RWPE1 (cell line): ENCODE results near the gene TBC1D4.

Experiments used
- CTCF ChIA-PET: fragments of 350-600 bp; sonication (Branson Sonifier 250); formaldehyde crosslinking; extraction: SDS; loops from one replicate; lab custom pipeline; 2021; lab: Yijun Ruan, JAX
- POLR2A ChIA-PET: fragments of 400-600 bp; formaldehyde crosslinking; extraction: SDS; loops from one replicate; lab custom pipeline; 2020; ENCODE audit warnings: antibody characterized with exemption; ENCODE audit not compliant: low non-redundant PET; lab: Yijun Ruan, JAX
- DNase-seq: peaks from one replicate; pipeline ENCODE4 v3.0.0; 2012; ENCODE audit warnings: low spot score
- H3K27ac ChIP-seq: fragments of 450-650 bp; 2 replicates; pipeline ENCODE4 v1.5.1; 2017
- TF ChIP-seq, protein P1 (sequence below): fragments of 450-650 bp; conservative IDR thresholded peaks from 2 replicates; pipeline ENCODE4 v1.5.1; 2017; ENCODE audit warnings: low read depth, mild to moderate bottlenecking

TBC1D4 gene

DNA sequence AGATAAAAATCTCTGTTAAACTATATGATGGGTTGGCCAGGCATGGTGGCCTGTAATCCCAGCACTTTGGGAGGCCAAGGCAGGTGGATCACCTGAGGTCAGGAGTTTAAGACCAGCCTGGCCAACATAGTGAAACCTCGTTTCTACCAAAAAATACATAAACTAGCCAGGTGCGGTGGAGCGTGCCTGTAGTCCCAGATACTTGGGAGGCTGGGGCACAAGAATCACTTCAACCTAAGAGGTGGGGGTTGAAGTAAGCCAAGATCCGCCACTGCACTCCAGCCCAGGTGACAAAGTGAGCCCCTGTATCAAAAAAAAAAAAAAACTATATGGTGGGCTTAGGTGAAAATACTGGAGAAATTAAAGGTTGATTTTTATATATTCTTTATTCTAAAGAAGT lies 11.3 kb downstream of the TBC1D4 start:
- DNase-seq = no peak
- no peak overlapping the region for H3K27ac ChIP-seq
- ChIA-PET CTCF (no interaction called here), POLR2A (no interaction called here)
- TF ChIP-seq, protein P1, sequence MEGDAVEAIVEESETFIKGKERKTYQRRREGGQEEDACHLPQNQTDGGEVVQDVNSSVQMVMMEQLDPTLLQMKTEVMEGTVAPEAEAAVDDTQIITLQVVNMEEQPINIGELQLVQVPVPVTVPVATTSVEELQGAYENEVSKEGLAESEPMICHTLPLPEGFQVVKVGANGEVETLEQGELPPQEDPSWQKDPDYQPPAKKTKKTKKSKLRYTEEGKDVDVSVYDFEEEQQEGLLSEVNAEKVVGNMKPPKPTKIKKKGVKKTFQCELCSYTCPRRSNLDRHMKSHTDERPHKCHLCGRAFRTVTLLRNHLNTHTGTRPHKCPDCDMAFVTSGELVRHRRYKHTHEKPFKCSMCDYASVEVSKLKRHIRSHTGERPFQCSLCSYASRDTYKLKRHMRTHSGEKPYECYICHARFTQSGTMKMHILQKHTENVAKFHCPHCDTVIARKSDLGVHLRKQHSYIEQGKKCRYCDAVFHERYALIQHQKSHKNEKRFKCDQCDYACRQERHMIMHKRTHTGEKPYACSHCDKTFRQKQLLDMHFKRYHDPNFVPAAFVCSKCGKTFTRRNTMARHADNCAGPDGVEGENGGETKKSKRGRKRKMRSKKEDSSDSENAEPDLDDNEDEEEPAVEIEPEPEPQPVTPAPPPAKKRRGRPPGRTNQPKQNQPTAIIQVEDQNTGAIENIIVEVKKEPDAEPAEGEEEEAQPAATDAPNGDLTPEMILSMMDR = no peak

DNA sequence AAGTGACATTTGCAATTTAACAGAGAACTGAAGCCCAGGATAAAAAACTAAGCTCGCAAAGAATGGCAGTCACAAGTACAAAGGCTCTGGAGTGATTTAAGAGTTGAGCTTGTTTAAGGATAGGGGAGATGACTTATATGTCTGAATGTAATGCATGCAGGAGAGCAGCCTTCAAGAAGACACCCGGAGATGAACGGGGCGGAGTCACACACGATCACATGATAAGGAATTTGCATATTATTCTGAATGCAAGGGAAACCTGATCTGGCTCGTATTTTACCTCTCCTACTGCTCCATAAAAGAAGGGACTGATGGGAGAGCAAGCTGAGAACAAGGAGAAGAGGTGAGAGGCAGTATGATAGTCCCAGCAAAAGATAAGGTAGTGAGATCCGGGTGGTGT lies 12.9 kb downstream of the TBC1D4 start:
- no peak for DNase-seq
- CTCF ChIA-PET = interaction anchor here (0.9 kb wide), 1 partner anchor 14 kb away, joined by 4 read pairs; no protein-coding TSS in a partner anchor

DNA sequence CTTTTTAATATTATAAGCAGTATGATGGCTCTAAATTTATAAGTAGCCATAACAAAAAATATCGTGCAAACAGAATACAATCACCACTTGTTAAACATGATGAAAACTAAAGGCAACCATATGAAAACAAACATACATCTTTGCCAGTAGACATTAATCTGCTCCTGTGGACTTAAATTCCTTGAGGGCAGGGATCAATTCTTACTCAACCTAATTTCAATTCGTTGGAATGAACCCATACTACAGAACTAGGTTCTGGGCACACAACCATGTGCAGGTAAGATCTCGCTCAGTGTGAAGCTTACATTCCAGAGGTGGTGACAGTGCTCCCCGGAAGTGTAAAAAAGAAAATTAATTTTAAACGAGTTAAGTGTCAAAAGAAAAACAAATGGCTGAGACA lies 13.4 kb downstream of the TBC1D4 start:
- DNase-seq = no peak
- ChIA-PET CTCF (interaction anchor here (0.6 kb wide), 1 partner anchor 8 kb away, joined by 4 read pairs; no protein-coding TSS in a partner anchor), POLR2A (no interaction called here)
- no peak overlapping the region for H3K27ac ChIP-seq
- TF ChIP-seq, protein P1 = no peak

More for the DNA sequence above, 12.9 kb downstream of the TBC1D4 start:
- TF ChIP-seq, protein P1 = no peak
- POLR2A ChIA-PET = interaction anchor here (0.6 kb wide), 1 partner anchor 11 kb away, joined by 3 read pairs; no protein-coding TSS in a partner anchor
- H3K27ac ChIP-seq = no peak overlapping the region

DNA sequence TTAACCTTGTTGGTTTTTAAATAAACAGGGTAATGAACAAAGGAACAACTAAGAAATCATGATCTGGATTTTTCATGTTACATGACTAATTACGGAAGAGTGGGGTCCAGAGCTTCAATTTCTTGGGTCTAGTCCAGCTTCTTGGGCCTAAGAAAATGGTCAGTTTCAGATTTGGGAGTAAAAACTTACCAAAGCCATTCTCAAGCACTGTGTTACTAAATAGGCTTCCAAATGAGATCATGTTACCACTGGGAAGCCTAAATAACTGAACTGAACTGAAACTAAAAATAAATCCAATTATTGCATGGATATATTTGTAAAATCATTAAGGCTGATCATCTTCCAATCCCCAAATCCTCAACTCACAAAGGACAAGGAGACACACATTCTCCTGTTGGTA lies 13.9 kb downstream of the TBC1D4 start:
- H3K27ac ChIP-seq = no peak overlapping the region
- TF ChIP-seq, protein P1 = no peak
- ChIA-PET POLR2A (no interaction called here), CTCF (interaction anchor here (0.6 to 0.7 kb wide), 5 partner anchors 9 to 293 kb away, joined by 3 to 4 read pairs (median 3); no protein-coding TSS in a partner anchor)
- DNase-seq = no peak

DNA sequence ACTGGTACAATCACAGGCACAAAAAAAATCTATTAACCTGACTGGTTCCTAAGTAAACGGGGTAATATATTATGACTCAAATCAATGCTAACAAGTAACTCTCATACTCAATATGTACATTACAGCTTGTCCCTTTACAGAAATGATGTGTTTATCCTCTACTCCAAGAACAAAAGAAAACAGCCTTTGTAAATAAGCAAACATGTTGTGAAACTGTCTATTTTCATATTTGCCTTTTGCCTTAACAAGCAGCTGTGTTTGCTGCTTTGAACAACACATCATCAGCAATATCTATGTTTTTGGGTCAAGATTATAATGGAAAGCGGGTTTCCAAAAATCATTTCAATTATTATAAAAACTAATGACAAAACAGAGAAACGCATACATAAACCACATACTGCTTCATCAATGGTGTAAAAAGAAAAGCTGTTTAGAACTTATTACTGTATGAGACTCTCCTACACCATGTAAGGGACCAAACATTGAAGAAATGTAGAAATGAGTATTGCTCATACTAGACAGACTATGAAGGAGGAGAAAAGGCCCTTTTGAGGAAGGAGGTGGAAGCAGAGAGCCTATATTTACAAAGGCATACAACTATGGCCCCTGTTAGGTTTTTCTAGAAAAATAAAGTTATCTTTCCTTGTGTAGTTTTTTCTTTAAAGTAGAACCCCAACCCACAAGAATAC lies 14.8 kb downstream of the TBC1D4 start:
- DNase-seq = no peak
- no peak overlapping the region for H3K27ac ChIP-seq
- ChIA-PET POLR2A (no interaction called here), CTCF (interaction anchor here (0.6 kb wide), 2 partner anchors 91 to 113 kb away, joined by 3 read pairs; no protein-coding TSS in a partner anchor)
- TF ChIP-seq, protein P1 = no peak

DNA sequence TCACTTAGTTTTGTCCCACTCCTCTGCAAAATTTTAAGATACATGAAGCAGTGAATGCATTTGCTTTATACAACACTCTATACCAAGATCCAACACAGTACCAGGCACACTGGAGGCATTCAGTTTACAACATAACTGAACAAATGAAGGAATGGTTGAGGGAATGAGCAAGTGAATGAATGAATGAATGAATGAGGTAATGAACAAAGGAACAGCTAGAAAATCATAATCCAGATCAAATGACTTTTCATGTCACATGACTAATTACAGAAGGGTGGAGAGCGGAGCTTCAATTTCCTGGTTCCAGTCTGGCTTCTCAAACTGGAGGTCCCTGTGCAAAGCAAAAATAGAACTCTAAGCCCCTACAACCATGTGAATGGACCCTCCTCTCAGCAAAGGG lies 16.7 kb downstream of the TBC1D4 start:
- no peak for DNase-seq
- no peak overlapping the region for H3K27ac ChIP-seq
- POLR2A ChIA-PET = no interaction called here
- TF ChIP-seq, protein P1 = no peak
- CTCF ChIA-PET = no interaction called here
